HG03066 (cell line): ENCODE results near the gene NUDT22.

ENCODE experiments used
- ATAC-seq: cut with Tn5 transposase; IDR thresholded peaks from one replicate; pipeline ENCODE4 v1.9.1; 2021; ENCODE audit warnings: low read depth; ENCODE audit not compliant: unreplicated experiment

The NUDT22 gene

GRCh38 chr11:64253043-64253442, 27.0 kb downstream of the NUDT22 start:
- ATAC-seq: no peak

- no peak for ATAC-seq
These were observed 27.4 kb downstream of the NUDT22 start for GRCh38 chr11:64253481-64253880.

DNA sequence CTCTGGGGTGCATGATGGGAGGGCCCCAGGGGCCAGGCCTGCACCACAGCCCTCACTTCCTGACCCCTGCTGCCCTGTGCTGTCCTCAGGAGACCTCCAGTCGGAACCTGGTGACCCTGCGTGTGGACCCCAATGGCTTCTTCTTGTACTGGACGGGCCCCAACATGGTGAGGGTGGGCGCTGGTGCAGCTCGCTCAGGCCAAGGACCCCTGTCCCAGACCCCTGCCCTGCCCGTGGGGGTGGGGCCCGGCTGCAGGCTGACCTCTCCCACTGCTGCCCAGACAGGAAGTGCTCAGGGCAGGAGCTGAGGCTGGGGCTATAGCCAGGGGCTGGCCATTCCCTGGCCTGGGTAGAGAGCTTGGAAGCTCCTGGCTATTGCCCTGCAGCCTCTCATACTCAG, 28.3 kb downstream of the NUDT22 start:
- no peak for ATAC-seq

DNA sequence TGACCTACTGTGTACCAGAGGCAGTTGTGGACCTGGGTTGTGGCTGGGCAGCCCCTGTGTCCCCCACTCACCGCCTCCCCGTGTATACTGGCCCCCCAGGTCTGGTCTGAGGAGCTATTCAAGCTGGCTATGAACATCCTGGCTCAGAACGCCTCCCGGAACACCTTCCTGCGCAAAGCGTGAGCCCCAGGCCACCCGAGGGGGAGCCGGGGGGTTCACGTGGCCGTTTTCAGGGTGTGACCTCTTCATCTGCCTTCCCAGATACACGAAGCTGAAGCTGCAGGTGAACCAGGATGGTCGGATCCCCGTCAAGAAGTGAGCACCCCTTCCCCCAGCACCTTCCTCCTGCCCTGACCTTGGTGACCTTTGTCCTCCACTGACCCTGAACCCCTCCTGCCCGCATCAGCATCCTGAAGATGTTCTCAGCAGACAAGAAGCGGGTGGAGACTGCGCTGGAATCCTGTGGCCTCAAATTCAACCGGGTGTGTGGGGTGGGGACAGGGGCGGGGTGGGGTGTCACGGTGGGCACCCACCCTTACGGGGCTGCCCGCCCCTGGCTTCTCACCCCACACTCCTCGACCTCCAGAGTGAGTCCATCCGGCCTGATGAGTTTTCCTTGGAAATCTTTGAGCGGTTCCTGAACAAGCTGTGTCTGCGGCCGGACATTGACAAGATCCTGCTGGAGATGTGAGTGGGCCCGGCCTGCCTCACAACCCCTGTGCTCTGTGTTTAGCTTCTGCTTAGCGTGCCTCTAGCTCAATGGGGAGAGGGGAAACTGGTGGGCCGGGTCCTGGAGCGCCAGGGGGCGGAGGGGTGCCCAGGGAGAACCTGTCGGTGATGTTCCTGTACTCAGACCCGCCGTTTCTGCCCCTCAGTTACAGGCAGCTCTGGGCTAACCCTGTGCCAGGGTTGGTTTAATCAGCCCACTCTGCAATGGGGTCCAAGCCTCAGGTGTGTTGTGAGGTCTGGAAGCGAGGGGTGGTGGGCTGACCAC, 29.4 kb downstream of the NUDT22 start:
- no peak for ATAC-seq

DNA sequence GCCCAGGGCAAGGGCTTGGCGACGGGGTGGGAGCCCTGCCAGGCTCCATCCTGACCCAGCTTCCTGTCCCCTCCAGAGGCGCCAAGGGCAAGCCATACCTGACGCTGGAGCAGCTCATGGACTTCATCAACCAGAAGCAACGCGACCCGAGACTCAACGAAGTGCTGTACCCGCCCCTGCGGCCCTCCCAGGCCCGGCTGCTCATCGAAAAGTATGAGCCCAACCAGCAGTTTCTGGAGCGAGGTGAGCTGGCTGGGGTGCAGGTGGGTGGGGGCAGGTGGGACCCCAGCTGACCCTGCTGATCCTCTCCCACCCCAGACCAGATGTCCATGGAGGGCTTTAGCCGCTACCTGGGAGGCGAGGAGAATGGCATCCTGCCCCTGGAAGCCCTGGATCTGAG, 30.2 kb downstream of the NUDT22 start:
- ATAC-seq: no peak

DNA sequence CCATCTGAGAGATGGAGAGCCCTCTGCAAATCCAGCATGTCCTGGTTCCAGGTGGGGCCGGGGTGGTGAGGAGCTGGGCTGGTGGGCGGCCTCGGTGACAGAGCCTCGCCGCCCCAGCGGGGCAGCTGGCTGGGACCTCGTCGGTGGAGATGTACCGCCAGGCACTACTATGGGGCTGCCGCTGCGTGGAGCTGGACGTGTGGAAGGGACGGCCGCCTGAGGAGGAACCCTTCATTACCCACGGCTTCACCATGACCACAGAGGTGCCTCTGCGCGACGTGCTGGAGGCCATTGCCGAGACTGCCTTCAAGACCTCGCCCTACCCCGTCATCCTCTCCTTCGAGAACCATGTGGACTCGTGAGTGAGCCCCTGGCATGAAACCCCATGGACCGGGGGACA, 32.3 kb downstream of the NUDT22 start:
- ATAC-seq: no peak

DNA sequence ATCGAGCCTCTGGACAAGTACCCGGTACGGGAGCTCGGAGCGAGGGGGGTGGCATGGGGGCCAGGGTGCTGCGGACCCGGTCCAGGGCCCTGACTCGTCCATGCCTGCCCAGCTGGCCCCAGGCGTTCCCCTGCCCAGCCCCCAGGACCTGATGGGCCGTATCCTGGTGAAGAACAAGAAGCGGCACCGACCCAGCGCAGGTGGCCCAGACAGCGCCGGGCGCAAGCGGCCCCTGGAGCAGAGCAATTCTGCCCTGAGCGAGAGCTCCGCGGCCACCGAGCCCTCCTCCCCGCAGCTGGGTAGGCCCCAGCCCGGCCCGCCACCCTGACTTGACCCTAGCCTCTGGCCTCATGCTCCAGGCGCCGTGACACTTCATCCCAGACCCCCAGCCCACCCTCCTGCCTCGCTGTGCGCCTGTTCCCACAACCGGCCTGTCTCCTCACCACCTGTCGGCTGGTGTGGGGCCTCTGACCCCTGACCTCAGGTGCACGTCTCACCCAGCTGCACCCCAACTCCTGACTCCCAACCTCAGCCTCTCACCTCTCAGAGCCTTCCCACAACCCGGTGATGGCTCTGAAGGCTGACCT, 33.0 kb downstream of the NUDT22 start:
- ATAC-seq: no peak

DNA sequence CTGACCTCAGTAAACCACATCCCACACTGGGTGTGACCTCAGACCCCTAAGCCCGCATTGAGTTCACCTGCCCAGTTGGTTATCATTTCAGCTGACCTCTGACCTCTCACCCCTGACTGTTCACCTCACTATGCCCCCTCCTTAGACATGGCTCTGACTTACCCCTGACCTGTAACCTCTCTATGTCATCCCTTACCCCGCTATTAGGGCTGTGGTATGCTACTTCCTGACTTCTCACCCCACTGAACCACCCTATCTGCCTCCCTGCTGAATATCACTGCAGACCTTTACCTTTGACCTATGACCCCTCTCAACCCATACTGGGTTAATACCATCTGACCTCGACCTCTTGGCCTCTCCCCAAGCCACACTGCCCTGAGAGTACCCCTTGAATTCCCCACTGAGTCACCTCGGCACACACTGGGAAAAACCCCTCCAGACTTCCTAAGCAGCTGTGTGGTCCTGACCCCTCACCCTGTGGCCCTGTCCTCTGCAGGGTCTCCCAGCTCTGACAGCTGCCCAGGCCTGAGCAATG, 33.5 kb downstream of the NUDT22 start:
- no peak for ATAC-seq

DNA sequence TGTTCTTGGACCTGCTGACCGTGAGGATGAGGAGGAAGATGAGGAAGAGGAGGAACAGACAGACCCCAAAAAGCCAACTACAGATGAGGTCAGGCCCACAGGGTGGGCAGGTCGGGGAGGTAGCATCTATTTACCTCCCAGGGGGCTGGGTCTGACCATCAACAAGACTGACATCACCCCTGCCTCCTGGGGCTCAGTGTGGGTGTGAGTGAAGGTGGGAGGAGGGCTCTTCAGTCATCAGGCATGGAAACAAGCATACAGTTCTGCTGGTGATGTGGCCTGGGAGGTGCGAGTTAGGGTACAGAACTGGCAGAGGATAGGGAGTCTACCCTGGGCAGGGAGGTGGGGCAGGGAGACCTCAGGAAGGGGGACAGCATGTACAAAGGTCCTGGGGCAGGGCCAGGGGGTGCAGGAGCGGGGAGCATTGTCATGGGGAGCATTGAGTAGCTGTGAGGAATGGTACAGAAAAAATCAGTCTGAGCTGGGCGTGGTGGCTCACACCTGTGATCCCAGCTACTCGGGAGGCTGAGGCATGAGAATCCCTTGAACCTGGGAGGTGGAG, 34.2 kb downstream of the NUDT22 start:
- ATAC-seq: no peak

- no peak for ATAC-seq
These were observed 35.5 kb downstream of the NUDT22 start for GRCh38 chr11:64261556-64262080.

- no peak for ATAC-seq
These were observed 36.4 kb downstream of the NUDT22 start for GRCh38 chr11:64262271-64263002.

GRCh38 chr11:64263021-64263946, 37.2 kb downstream of the NUDT22 start:
- no peak for ATAC-seq

GRCh38 chr11:64263947-64264317, 37.9 kb downstream of the NUDT22 start:
- no peak for ATAC-seq

DNA sequence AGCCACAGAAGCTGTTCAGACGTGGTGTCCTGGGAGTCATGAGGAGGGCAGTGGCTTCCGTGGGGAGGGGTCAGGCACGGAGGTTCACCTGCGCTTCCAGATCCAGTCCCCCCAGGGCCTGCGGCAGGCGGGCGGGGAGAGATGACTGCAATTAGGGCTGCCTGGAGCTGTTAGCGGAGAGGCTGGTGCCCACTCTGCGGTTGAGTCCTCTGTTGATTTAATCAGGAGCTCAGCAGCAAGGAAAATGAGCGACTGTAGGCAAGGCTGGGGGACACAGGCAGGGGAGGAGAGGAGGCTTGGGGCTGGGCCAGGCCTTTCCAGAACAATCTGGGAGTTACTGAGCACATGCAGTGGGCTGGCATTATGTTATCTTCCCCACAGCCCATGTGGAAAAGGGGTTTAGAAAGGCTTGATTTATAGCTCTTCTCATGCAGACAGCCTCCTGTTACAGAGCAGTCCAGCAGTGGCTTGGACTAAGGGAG, 38.3 kb downstream of the NUDT22 start:
- ATAC-seq: no peak

DNA sequence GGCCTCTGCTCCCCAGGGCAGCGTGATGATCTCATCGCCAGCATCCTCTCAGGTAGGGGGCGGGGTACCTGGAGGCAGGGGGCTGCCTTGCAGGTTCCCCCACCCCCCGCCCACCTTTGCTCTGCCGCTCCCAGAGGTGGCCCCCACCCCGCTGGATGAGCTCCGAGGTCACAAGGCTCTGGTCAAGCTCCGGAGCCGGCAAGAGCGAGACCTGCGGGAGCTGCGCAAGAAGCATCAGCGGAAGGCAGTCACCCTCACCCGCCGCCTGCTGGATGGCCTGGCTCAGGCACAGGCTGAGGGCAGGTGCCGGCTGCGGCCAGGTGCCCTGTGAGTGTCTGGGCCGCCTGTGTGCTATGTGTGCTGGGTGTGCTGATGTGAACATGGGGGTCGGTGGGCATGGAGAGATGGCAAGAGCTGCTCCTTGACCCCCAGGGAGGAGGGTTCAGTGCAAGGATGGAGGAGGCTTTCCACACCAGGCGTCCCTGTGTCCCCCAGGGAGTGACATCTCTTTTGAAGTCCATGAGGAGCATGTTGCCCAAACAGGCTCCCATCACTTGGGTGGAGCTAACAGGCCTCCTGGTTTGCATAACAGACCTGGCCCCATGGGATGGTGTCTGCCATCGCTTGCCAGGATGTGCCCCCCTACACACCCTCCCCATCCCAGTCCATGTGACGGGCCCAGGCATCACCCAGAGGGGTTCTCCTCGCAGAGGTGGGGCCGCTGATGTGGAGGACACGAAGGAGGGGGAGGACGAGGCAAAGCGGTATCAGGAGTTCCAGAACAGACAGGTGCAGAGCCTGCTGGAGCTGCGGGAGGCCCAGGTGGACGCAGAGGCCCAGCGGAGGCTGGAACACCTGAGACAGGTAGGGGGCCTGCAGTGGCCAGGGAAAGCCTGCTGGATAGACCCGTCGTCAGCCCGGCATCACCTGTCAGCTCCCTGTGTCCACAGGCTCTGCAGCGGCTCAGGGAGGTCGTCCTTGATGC, 39.4 kb downstream of the NUDT22 start:
- no peak for ATAC-seq

DNA sequence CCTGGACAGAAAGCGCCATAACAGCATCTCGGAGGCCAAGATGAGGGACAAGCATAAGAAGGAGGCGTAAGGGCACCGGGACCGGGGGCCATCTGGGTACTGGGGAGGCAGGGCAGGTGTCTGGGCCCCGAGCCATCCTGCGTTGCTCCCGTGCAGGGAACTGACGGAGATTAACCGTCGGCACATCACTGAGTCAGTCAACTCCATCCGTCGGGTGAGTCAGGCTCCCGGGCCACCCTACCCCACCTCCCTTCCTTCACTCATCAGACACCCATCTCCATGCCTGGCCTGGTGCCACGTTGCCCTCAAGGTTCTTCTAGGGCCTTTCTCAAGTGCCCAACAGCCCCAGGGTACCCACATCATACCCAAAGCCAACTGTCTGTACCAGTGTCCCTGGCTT, 40.3 kb downstream of the NUDT22 start:
- no peak for ATAC-seq

- no peak for ATAC-seq
These were observed 41.3 kb downstream of the NUDT22 start for GRCh38 chr11:64267207-64267945.
